Smooth muscle cell (in vitro differentiated cells): ENCODE results near the gene POU6F2. TPM values are rescaled to one million over a fixed set of nuclear protein-coding genes. Genes with fewer than 3 reads are reported as not detected.
"Not testable (repeated sequence)": the region's sequence is repeated elsewhere in the genome, so short reads cannot be mapped to it uniquely, and the experiment has no call there.

Experiments used
- DNase-seq: peaks from one replicate; lab custom pipeline; 2025; ENCODE audit not compliant: unreplicated experiment; lab: John Stamatoyannopoulos, UW
- H2AFZ ChIP-seq: fragments of 200-600 bp; sonication (generic); 2 replicates; pipeline ENCODE4 v1.6.0; 2016; ENCODE audit warnings: antibody characterized with exemption, low read depth, mild to moderate bottlenecking
- H3F3A ChIP-seq: fragments of 200-600 bp; sonication (generic); 2 replicates; pipeline ENCODE4 v1.6.0; 2017; ENCODE audit warnings: antibody characterized with exemption, low read depth
- H3K27ac ChIP-seq: fragments of 200-600 bp; sonication (generic); 2 replicates; pipeline ENCODE4 v1.5.1; 2016; ENCODE audit warnings: low read depth, mild to moderate bottlenecking
- H3K27me3 ChIP-seq: fragments of 200-600 bp; sonication (generic); 2 replicates; pipeline ENCODE4 v1.6.1; 2016; ENCODE audit warnings: low read depth, mild to moderate bottlenecking
- H3K36me3 ChIP-seq: fragments of 200-600 bp; sonication (generic); 2 replicates; pipeline ENCODE4 v1.5.1; 2016; ENCODE audit warnings: low read depth
- H3K4me1 ChIP-seq: fragments of 200-600 bp; sonication (generic); 2 replicates; pipeline ENCODE4 v1.5.1; 2016; ENCODE audit warnings: low read depth
- H3K4me2 ChIP-seq: fragments of 200-600 bp; sonication (generic); 2 replicates; pipeline ENCODE4 v1.6.0; 2016; ENCODE audit warnings: mild to moderate bottlenecking
- H3K4me3 ChIP-seq: fragments of 200-600 bp; sonication (generic); 2 replicates; pipeline ENCODE4 v1.5.1; 2016; ENCODE audit warnings: mild to moderate bottlenecking
- H3K79me2 ChIP-seq: fragments of 200-600 bp; sonication (generic); 2 replicates; pipeline ENCODE4 v1.6.0; 2016; ENCODE audit warnings: low read depth, mild to moderate bottlenecking
- H3K9ac ChIP-seq: fragments of 200-600 bp; sonication (generic); 2 replicates; pipeline ENCODE4 v1.6.0; 2016; ENCODE audit warnings: low read depth
- H3K9me3 ChIP-seq: fragments of 200-600 bp; sonication (generic); replicated peaks from 2 replicates; pipeline ENCODE4 v1.5.1; 2016; ENCODE audit warnings: low read depth
- H4K20me1 ChIP-seq: fragments of 200-600 bp; sonication (generic); 2 replicates; pipeline ENCODE4 v1.6.0; 2016; ENCODE audit warnings: low read depth
- WGBS: methylation state at CpG from one replicate; pipeline ENCODE4 v1.1.7; 2016; ENCODE audit warnings: low lambda C conversion rate; 5-methylcytosine and 5-hydroxymethylcytosine counted together
- polyA plus RNA-seq: library from polyadenylated mRNA; unstranded; fragments of >200 nt; fragmentation: Nextera tagmentation; extraction: Ambion mirVana; gene quantifications from 2 replicates; pipeline ENCODE4 v1.2.1, GENCODE V29; 2016
- total RNA-seq: library from RNA; depleted of rRNA; stranded (reverse); fragments of >200 nt; gene quantifications from 2 replicates; pipeline ENCODE4 v1.2.3, GENCODE V29; 2014
- TF ChIP-seq, protein P1 (sequence below): fragments of 200-600 bp; sonication (generic); IDR thresholded peaks from 2 replicates; pipeline ENCODE4 v1.5.1; 2017; ENCODE audit warnings: borderline replicate concordance, mild to moderate bottlenecking, antibody characterized with exemption; ENCODE audit not compliant: insufficient read depth, poor library complexity, severe bottlenecking

The POU6F2 gene
- total and polyA plus RNA-seq, 2 experiments from 2014 or later, result 1.2 TPM

DNA sequence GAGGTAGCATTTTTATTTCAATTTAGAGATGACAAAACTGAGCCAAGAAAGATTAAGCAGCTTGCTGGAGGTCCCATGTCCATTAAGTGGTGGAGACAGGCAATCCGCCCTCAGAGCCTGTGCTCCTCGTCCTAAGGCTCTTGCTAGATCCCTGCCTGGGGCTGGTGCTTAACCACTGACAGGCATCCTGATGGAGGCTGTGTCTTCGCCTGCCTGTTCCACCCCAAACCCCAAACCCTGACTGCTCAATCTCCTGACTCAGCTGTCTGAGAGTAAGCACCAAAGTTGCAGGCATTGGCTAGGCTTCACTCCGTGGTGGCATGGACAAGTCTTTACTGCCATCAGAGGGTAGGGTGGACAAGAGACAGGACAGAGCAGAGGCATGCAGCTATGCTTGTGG lies 209.4 kb downstream of the POU6F2 start:
- H3F3A ChIP-seq, result no peaks in the 10 kb centered on the region
- no peak overlapping the region for H2AFZ ChIP-seq
- H4K20me1 ChIP-seq, result no peaks in the 10 kb centered on the region
- WGBS, result 46% methylated on average over 4 of the region's 4 CpGs
- no peaks in the 10 kb centered on the region for H3K9me3 ChIP-seq
- H3K4me3 ChIP-seq, result no peak overlapping the region
- no peak overlapping the region for H3K27ac ChIP-seq
- H3K36me3 ChIP-seq, result no peaks in the 10 kb centered on the region
- DNase-seq, result no peak
- TF ChIP-seq, protein P1, sequence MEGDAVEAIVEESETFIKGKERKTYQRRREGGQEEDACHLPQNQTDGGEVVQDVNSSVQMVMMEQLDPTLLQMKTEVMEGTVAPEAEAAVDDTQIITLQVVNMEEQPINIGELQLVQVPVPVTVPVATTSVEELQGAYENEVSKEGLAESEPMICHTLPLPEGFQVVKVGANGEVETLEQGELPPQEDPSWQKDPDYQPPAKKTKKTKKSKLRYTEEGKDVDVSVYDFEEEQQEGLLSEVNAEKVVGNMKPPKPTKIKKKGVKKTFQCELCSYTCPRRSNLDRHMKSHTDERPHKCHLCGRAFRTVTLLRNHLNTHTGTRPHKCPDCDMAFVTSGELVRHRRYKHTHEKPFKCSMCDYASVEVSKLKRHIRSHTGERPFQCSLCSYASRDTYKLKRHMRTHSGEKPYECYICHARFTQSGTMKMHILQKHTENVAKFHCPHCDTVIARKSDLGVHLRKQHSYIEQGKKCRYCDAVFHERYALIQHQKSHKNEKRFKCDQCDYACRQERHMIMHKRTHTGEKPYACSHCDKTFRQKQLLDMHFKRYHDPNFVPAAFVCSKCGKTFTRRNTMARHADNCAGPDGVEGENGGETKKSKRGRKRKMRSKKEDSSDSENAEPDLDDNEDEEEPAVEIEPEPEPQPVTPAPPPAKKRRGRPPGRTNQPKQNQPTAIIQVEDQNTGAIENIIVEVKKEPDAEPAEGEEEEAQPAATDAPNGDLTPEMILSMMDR, result no peak
- peaks cover 4% of the 10 kb centered on the region for H3K4me1 ChIP-seq
- H3K27me3 ChIP-seq, result no peaks in the 10 kb centered on the region
- H3K79me2 ChIP-seq, result no peaks in the 10 kb centered on the region
- no peak overlapping the region for H3K4me2 ChIP-seq
- no peak overlapping the region for H3K9ac ChIP-seq

DNA sequence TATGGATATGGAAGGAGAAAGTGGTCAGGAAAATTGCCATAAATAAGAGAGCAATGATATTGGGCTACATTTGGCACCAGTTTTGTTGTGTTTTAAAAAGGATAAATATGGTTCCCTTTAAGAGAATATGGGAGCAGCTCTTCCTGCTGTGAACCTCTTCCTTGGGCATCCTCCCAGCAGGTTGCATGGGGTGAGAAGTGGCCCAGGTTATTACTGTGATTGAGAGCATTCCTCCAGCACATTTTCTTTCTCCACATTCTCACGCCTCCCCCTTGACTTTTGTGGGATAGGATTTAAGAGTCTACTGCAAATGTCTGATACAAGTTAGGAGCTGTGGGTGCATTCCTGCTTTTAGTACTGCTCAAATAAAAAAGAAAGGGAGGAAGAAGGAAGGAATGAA lies 214.8 kb downstream of the POU6F2 start:
- H3K4me2 ChIP-seq, result no peak overlapping the region
- H3K79me2 ChIP-seq, result no peaks in the 10 kb centered on the region
- H3K27ac ChIP-seq, result no peak overlapping the region
- H3K36me3 ChIP-seq, result no peaks in the 10 kb centered on the region
- H3F3A ChIP-seq, result no peaks in the 10 kb centered on the region
- H4K20me1 ChIP-seq, result no peaks in the 10 kb centered on the region
- no peaks in the 10 kb centered on the region for H3K4me1 ChIP-seq
- H3K27me3 ChIP-seq, result no peaks in the 10 kb centered on the region
- no peak overlapping the region for H3K4me3 ChIP-seq
- WGBS, result 82% methylated on average over 1 of the region's 1 CpG
- no peak for DNase-seq
- no peak overlapping the region for H2AFZ ChIP-seq
- H3K9ac ChIP-seq, result no peak overlapping the region
- TF ChIP-seq, protein P1, result no peak
- H3K9me3 ChIP-seq, result no peaks in the 10 kb centered on the region

DNA sequence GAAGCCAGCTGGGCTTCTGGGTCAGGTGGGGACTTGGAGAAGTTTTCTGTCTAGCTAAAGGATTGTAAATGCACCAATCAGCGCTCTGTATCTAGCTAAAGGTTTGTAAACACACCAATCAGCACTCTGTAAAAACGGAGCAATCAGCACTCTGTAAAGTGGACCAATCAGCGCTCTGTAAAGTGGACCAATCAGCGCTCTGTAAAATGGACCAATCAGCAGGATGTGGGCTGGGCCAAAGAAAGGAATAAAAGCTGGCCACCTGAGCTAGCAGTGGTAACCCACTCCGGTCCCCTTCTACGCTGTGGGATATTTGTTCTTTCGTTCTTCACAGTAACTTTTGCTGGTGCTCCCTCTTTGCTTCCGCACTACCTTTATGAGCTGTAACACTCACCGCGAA lies 216.7 kb downstream of the POU6F2 start:
- H3K4me2 ChIP-seq, DNase-seq, H3K4me3 ChIP-seq, H3F3A ChIP-seq, H3K9me3 ChIP-seq, H3K27me3 ChIP-seq, H3K27ac ChIP-seq, H3K79me2 ChIP-seq, H3K9ac ChIP-seq, H2AFZ ChIP-seq, H4K20me1 ChIP-seq, H3K36me3 ChIP-seq, H3K4me1 ChIP-seq: not testable (repeated sequence)
- 99% methylated on average over 8 of the region's 10 CpGs for WGBS

DNA sequence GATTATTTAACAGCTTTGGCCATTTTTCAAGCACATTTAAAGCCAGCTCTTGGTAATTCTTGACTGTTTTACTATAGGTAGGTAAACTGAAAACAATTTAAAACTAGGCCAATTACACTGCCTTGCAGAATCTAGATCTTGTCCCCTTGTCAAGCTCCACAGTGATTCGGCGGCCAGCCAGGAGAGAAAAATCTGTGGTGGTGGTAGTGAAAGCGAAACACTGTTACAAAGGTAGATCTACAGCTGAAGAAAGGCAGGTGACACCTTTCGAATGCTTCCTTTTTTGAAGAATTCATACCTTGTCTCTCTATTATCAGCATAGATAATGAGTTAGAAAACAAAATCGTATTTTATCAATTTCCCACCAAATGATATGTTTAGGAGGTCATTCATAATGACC lies 218.3 kb downstream of the POU6F2 start:
- no peaks in the 10 kb centered on the region for H4K20me1 ChIP-seq
- H3K9ac ChIP-seq, result no peak overlapping the region
- H3K4me2 ChIP-seq, result no peak overlapping the region
- no peaks in the 10 kb centered on the region for H3K4me1 ChIP-seq
- no peak overlapping the region for H3K27ac ChIP-seq
- TF ChIP-seq, protein P1, result no peak
- H2AFZ ChIP-seq, result no peak overlapping the region
- no peaks in the 10 kb centered on the region for H3K79me2 ChIP-seq
- H3K9me3 ChIP-seq, result no peaks in the 10 kb centered on the region
- no peak overlapping the region for H3K4me3 ChIP-seq
- no peaks in the 10 kb centered on the region for H3K27me3 ChIP-seq
- no peaks in the 10 kb centered on the region for H3F3A ChIP-seq
- WGBS, result 87% methylated on average over 5 of the region's 5 CpGs
- H3K36me3 ChIP-seq, result no peaks in the 10 kb centered on the region
- no peak for DNase-seq
